ENCODE data around the gene ZC3H13. TPM values are rescaled to one million over a fixed set of nuclear protein-coding genes. Genes with fewer than 3 reads are reported as not detected.
A peak's percentile ranks its signal among the peaks of the same experiment; 100 is the strongest.

The ZC3H13 gene
- total RNA-seq, 1 donor from 2014 or later: 52.0 TPM

DNA sequence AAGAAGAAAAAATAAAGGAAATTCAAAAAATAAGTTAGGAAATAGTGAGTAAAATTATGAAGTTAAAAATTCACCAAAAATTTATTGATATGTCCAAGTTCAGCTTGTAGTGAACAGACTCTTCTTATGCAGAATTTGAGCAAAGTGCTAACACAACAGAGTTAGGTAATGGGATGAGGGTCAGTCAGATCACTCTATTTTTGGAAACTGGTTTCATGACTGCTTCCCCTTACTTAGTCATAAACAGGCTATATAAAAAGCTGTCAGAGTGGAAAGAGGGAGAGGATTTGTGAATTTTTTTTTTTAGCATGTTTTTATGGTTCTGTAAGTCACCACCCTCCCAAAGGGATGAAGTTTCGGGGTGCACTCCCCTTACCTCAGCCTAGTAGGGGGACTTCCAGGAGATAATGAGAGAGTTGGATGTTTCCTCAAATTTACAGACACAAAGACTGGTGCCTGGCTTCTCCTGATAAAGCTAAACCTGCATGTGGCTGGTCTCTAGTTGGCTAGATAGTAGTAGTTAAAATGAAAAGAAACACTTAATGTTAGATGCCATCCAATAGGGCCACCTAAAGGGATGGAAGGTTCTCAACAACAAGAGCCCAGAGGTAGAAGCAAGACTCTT is 47.8 kb upstream of the ZC3H13 start:
- H3K27ac ChIP-seq: no peak overlapping the region
- TF ChIP-seq, protein P1, sequence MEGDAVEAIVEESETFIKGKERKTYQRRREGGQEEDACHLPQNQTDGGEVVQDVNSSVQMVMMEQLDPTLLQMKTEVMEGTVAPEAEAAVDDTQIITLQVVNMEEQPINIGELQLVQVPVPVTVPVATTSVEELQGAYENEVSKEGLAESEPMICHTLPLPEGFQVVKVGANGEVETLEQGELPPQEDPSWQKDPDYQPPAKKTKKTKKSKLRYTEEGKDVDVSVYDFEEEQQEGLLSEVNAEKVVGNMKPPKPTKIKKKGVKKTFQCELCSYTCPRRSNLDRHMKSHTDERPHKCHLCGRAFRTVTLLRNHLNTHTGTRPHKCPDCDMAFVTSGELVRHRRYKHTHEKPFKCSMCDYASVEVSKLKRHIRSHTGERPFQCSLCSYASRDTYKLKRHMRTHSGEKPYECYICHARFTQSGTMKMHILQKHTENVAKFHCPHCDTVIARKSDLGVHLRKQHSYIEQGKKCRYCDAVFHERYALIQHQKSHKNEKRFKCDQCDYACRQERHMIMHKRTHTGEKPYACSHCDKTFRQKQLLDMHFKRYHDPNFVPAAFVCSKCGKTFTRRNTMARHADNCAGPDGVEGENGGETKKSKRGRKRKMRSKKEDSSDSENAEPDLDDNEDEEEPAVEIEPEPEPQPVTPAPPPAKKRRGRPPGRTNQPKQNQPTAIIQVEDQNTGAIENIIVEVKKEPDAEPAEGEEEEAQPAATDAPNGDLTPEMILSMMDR (IDR thresholded peaks at IDR 0.05): no peak
- H3K4me1 ChIP-seq: no peaks in the 10 kb centered on the region
- intact Hi-C loops (cut with DNase I): no loop called here
- H3K36me3 ChIP-seq: no peaks in the 10 kb centered on the region
- no peaks in the 10 kb centered on the region for H3K9me3 ChIP-seq
- H3K4me3 ChIP-seq: no peak overlapping the region
- ATAC-seq (peak in 1 of 2 donors; percentile 54), DNase-seq (no peak)
- no peaks in the 10 kb centered on the region for H3K27me3 ChIP-seq (ENCODE audit: low read depth)

DNA sequence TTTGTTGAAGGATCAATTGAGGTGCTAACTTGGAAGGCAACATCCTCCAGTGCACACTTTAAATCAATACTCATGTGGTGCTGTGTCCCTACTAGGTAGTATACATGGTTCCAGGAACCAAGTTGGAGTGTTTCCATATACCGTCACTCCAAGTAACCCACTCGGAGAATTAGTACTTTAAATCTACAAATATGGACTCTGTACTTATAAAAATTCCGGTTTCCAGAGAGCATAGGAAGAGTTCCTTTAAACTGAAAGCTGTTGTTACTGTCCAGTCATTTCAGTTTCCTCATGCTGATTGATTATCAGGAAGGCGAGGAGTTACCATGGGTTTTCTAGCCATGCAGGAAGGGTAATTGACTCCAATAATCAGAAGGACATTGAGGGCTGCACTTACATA is 45.1 kb upstream of the ZC3H13 start:
- no peak overlapping the region for H3K27ac ChIP-seq
- no peak for ATAC-seq
- H3K4me3 ChIP-seq: no peak overlapping the region
- H3K9me3 ChIP-seq: no peaks in the 10 kb centered on the region
- intact Hi-C loops (cut with DNase I): no loop called here
- H3K4me1 ChIP-seq: no peaks in the 10 kb centered on the region
- H3K27me3 ChIP-seq (ENCODE audit: low read depth): no peaks in the 10 kb centered on the region
- TF ChIP-seq, protein P1 (IDR thresholded peaks at IDR 0.05): no peak
- no peaks in the 10 kb centered on the region for H3K36me3 ChIP-seq
- no peak for DNase-seq

DNA sequence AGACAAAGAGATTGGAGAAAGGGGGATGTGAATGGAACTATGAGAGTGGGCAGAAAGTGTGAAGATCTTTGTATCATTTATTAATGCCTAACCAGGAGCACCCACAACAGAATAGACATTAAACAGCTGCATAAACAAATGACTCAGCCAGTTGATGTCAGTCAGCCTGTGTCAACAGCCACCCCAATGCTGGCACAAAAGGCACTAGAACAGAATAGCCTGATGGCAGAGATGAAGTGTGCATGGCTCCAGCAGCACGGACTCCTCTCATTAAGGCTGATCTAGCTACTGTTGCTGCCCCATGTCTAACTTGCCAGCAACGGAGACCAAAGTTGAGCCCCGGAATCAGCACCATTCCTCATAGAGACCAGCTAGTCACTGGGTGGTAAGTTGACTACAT is 44.5 kb upstream of the ZC3H13 start:
- H3K36me3 ChIP-seq: no peaks in the 10 kb centered on the region
- H3K9me3 ChIP-seq: no peaks in the 10 kb centered on the region
- H3K27ac ChIP-seq: no peak overlapping the region
- ATAC-seq: no peak
- no peaks in the 10 kb centered on the region for H3K27me3 ChIP-seq (ENCODE audit: low read depth)
- intact Hi-C loops (cut with DNase I): no loop called here
- TF ChIP-seq, protein P1 (IDR thresholded peaks at IDR 0.05): no peak
- no peak overlapping the region for H3K4me3 ChIP-seq
- no peaks in the 10 kb centered on the region for H3K4me1 ChIP-seq
- DNase-seq: no peak

DNA sequence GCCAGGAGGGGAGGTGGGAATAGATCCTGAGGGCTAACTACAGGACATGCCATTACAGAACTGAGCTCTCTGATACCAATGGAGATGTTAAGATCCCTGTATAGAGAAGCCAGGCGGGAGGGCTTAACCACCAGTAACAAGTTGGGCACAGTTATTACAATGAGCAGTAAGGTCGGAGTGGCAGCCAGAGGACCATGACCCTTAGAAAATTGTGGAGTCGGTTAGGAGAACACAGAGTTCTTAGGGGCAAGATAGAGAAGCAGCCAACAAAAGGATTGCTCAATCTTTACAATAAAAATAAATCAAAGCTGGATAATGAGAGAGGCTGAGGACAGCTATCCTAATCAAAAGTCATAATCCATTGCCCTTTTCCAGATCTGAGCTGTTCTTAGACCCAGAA is 41.9 kb upstream of the ZC3H13 start:
- intact Hi-C loops (cut with DNase I): no loop called here
- Histone ChIP-seq H3K27ac (no peak overlapping the region), H3K9me3 (no peaks in the 10 kb centered on the region), H3K27me3 (ENCODE audit: low read depth) (no peaks in the 10 kb centered on the region), H3K36me3 (no peaks in the 10 kb centered on the region), H3K4me1 (no peaks in the 10 kb centered on the region), H3K4me3 (no peak overlapping the region)
- TF ChIP-seq, protein P1 (IDR thresholded peaks at IDR 0.05): no peak
- DNase-seq (no peak), ATAC-seq (peak in 1 of 2 donors; percentile 9)

DNA sequence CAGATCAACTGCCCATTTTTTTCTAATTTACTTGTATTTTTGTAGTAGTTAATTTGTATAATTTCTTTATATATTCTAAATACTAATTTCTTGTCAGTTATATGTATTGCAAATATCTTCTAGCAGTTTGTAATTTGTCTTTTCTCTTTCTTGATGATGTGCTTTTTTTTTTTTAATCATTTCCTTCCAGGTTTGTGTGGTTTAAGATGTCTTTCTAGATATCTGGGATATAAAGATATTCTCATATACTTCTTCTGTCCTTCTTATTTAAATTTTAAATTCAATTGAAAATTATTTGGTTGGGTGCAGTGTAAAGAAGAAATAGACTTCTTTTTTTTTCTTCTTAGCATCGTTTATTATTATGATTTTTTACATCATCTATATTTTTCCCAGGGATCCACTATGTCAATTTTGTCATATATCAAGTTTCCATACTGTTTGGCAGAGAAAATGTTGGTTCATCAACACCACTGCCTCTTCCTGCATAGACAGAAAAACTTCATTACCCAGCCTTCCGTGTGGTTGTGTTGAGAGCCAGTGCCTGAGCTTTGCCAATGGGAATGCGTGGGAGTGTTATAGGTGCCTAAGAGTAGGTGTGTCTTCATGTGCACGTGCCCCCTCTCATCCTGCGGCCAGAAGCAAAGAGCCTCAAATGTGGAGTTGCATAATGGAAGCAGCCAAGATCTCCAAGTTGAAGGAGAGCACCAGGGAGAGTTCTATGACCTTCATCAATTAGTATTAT is 36.4 kb upstream of the ZC3H13 start:
- H3K27me3 ChIP-seq (ENCODE audit: low read depth): no peaks in the 10 kb centered on the region
- H3K27ac ChIP-seq: no peak overlapping the region
- H3K36me3 ChIP-seq: no peaks in the 10 kb centered on the region
- H3K4me3 ChIP-seq: no peak overlapping the region
- intact Hi-C loops (cut with DNase I): no loop called here
- TF ChIP-seq, protein P1 (IDR thresholded peaks at IDR 0.05): no peak
- DNase-seq (no peak), ATAC-seq (peak in 1 of 2 donors; percentile 23)
- H3K9me3 ChIP-seq: no peaks in the 10 kb centered on the region
- no peaks in the 10 kb centered on the region for H3K4me1 ChIP-seq

Measured in lower lobe of right lung (tissue), 2 donors.